DOHH2 (cell line): Measurements from ENCODE around the gene DCAF5.

Experiments
- H3F3A ChIP-seq: fragments of 200-600 bp; sonication (generic), shearing (Covaris generic); 2 replicates; pipeline ENCODE4 v1.6.0; 2016; ENCODE audit warnings: antibody characterized with exemption, mild to moderate bottlenecking; ENCODE audit not compliant: control insufficient read depth, insufficient read depth
- H3K27ac ChIP-seq: fragments of 200-600 bp; sonication (generic); 2 replicates; pipeline ENCODE4 v1.5.1; 2014; ENCODE audit warnings: low read depth, mild to moderate bottlenecking, low read length, moderate library complexity
- H3K27me3 ChIP-seq: fragments of 200-600 bp; sonication (generic); 2 replicates; pipeline ENCODE4 v1.6.1; 2014; ENCODE audit warnings: mild to moderate bottlenecking, low read length, mixed read lengths; ENCODE audit not compliant: control insufficient read depth
- H3K36me3 ChIP-seq: fragments of 200-600 bp; sonication (generic); 2 replicates; pipeline ENCODE4 v1.6.1; 2014; ENCODE audit warnings: mild to moderate bottlenecking, low read length, moderate library complexity, mixed read lengths; ENCODE audit not compliant: control insufficient read depth
- H3K4me1 ChIP-seq: fragments of 200-600 bp; sonication (generic); 2 replicates; pipeline ENCODE4 v1.6.1; 2014; ENCODE audit warnings: mild to moderate bottlenecking, low read length, mixed read lengths; ENCODE audit not compliant: control insufficient read depth
- H3K4me2 ChIP-seq: fragments of 200-600 bp; sonication (generic); 2 replicates; pipeline ENCODE4 v1.6.0; 2014; ENCODE audit warnings: mild to moderate bottlenecking, low read length, moderate library complexity
- H3K4me3 ChIP-seq: fragments of 200-600 bp; sonication (generic); 2 replicates; pipeline ENCODE4 v1.5.1; 2014; ENCODE audit warnings: mild to moderate bottlenecking, low read length, mixed read lengths
- H3K79me2 ChIP-seq: fragments of 200-600 bp; sonication (generic); 2 replicates; pipeline ENCODE4 v1.6.1; 2014; ENCODE audit warnings: mild to moderate bottlenecking, low read length, mixed read lengths; ENCODE audit not compliant: control insufficient read depth
- H3K9me2 ChIP-seq: fragments of 200-600 bp; sonication (generic); replicated peaks from 2 replicates; pipeline ENCODE4 v1.6.1; 2014; ENCODE audit warnings: mild to moderate bottlenecking, low read length, mixed read lengths; ENCODE audit not compliant: control insufficient read depth
- H3K9me3 ChIP-seq: fragments of 200-600 bp; sonication (generic); 2 replicates; pipeline ENCODE4 v1.6.1; 2014; ENCODE audit warnings: antibody characterized with exemption, low read length, mixed read lengths; ENCODE audit not compliant: control insufficient read depth, insufficient read depth
- H4K20me1 ChIP-seq: fragments of 200-600 bp; sonication (generic); 2 replicates; pipeline ENCODE4 v1.6.0; 2014; ENCODE audit warnings: low read depth, mild to moderate bottlenecking, antibody characterized with exemption, low read length, moderate library complexity; ENCODE audit not compliant: control insufficient read depth, insufficient read depth
- EZH2phosphoT487 ChIP-seq: fragments of 200-600 bp; sonication (generic); IDR thresholded peaks from 2 replicates; pipeline ENCODE4 v1.6.1; 2017; ENCODE audit warnings: borderline replicate concordance, mild to moderate bottlenecking, antibody characterized with exemption, low read length, moderate library complexity, mixed read lengths
- TF ChIP-seq, protein P1 (sequence below): fragments of 200-600 bp; sonication (generic); IDR thresholded peaks from one replicate; pipeline ENCODE4 v1.5.1; 2014; ENCODE audit warnings: antibody characterized with exemption, mild to moderate bottlenecking, low read depth, low read length; ENCODE audit not compliant: poor library complexity, severe bottlenecking

DCAF5 gene

DNA sequence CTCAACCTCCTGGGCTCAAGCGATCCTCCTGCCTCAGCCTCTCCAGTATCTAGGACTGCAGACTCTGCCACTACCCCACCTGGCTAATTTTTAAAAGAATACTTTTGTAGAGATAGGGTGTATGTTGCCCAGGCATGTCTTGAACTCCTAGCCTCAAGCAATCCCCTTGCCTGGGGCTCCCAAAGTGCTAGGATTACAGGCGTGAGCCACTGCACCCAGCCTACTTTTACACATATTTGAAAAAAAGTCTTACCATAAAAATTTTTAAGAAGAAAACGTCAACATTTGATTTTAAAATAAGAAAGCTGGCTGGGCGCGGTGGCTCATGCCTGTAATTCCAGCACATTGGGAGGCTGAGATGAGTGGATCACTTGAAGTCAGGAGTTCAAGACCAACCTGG, 46.5 kb downstream of the DCAF5 start:
- peaks cover 38% of the 10 kb centered on the region for H3K36me3 ChIP-seq
- no peaks in the 10 kb centered on the region for H3K4me1 ChIP-seq
- 0 out of 2 replicates have a peak, but pooled peaks cover 2% of the 10 kb centered on the region for H4K20me1 ChIP-seq
- no peak overlapping the region for H3K4me2 ChIP-seq
- TF ChIP-seq EZH2phosphoT487, result no peak
- TF ChIP-seq, protein P1, sequence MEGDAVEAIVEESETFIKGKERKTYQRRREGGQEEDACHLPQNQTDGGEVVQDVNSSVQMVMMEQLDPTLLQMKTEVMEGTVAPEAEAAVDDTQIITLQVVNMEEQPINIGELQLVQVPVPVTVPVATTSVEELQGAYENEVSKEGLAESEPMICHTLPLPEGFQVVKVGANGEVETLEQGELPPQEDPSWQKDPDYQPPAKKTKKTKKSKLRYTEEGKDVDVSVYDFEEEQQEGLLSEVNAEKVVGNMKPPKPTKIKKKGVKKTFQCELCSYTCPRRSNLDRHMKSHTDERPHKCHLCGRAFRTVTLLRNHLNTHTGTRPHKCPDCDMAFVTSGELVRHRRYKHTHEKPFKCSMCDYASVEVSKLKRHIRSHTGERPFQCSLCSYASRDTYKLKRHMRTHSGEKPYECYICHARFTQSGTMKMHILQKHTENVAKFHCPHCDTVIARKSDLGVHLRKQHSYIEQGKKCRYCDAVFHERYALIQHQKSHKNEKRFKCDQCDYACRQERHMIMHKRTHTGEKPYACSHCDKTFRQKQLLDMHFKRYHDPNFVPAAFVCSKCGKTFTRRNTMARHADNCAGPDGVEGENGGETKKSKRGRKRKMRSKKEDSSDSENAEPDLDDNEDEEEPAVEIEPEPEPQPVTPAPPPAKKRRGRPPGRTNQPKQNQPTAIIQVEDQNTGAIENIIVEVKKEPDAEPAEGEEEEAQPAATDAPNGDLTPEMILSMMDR, result no peak
- no peaks in the 10 kb centered on the region for H3K9me3 ChIP-seq
- no peak overlapping the region for H3K27ac ChIP-seq
- H3K9me2 ChIP-seq, result no peaks in the 10 kb centered on the region
- H3F3A ChIP-seq, result no peaks in the 10 kb centered on the region
- no peak overlapping the region for H3K4me3 ChIP-seq
- H3K79me2 ChIP-seq, result no peaks in the 10 kb centered on the region
- H3K27me3 ChIP-seq, result no peaks in the 10 kb centered on the region

GRCh38 chr14:69105326-69105725, 47.6 kb downstream of the DCAF5 start:
- Histone ChIP-seq H4K20me1 (no peaks in the 10 kb centered on the region), H3K4me1 (no peaks in the 10 kb centered on the region), H3K4me3 (no peak overlapping the region), H3K4me2 (no peak overlapping the region), H3K36me3 (peaks cover 37% of the 10 kb centered on the region), H3K79me2 (no peaks in the 10 kb centered on the region), H3K27ac (no peak overlapping the region), H3K27me3 (no peaks in the 10 kb centered on the region), H3K9me3 (no peaks in the 10 kb centered on the region), H3K9me2 (no peaks in the 10 kb centered on the region), H3F3A (no peaks in the 10 kb centered on the region)
- TF ChIP-seq, protein P1, result no peak
- no peak for TF ChIP-seq EZH2phosphoT487

DNA sequence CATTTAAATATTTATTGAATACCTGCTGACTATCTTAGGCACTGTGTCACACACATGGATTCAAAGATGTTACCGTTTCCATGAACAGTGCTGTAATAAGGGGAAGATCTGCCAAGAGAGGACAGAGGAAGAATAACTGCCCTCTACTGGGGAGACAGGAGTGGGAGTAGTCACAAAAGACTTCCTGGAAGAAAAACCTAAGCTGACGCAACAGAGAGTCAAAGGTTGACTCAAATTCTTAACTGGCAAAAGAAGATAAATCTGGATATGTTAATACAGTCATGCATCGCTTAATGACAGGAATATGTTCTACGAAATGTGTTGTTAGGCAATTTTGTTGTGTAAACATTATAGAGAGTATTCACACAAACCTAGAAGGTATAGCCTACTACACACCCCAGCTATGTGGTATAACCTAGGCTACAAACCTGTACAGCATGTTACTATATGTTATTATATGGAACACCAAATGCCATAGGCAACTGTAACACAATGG, 51.5 kb downstream of the DCAF5 start:
- Histone ChIP-seq H3K79me2 (no peaks in the 10 kb centered on the region), H3K4me3 (no peak overlapping the region), H3K36me3 (peaks cover 22% of the 10 kb centered on the region), H3F3A (no peaks in the 10 kb centered on the region), H3K27me3 (no peaks in the 10 kb centered on the region), H3K4me2 (no peak overlapping the region), H4K20me1 (no peaks in the 10 kb centered on the region), H3K4me1 (no peaks in the 10 kb centered on the region), H3K27ac (no peak overlapping the region), H3K9me3 (no peaks in the 10 kb centered on the region), H3K9me2 (no peaks in the 10 kb centered on the region)
- TF ChIP-seq, protein P1, result peak; percentile 52
- no peak for TF ChIP-seq EZH2phosphoT487
